Right kidney (tissue), 1 donor: ENCODE measurements around the gene ACOXL.

Experiments used
- DNase-seq: peaks from one replicate; pipeline ENCODE4 v3.0.0-alpha.2; 2016

The ACOXL gene

GRCh38 chr2:110978148-110978547 is 245.8 kb downstream of the ACOXL start:
- DNase-seq = no peak

- DNase-seq = no peak
Observed at GRCh38 chr2:110978756-110979470, 246.5 kb downstream of the ACOXL start.

GRCh38 chr2:110979471-110980338 is 247.3 kb downstream of the ACOXL start:
- DNase-seq = no peak

DNA sequence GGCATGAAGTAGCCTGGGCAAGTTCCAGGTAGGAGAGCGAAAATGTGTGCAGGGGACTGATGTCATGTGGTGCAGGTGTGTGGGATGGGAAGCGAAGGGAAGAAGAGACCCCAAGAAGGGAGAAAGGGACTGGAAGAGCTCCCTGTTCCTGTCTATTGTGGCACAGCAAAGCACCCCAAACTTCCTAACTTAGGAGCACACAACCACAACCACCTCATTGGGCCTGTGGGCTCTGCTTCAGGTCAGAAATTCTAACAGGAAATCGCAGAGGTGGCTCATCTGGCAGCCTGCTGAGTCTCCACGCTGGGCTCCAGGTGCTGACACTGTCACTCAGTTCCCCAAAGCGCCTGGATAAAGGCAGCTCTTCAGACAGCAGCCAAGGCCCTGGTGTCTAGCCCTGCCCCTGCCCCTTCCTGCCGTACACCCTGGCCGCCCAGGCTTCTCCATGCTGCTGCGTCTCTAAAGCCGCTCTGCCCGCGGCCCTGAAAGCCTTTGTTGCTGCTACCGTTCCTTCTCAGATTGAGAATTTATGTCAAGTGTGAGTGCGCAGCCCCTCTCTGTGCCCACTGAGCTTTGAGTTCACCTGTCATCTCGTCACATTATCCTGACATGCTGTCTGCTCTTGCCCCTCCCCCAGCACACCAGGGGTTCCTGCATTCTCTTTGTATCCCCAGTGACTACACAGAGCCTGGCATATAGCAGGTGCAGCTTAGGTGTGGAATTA is 248.1 kb downstream of the ACOXL start:
- DNase-seq = no peak

DNA sequence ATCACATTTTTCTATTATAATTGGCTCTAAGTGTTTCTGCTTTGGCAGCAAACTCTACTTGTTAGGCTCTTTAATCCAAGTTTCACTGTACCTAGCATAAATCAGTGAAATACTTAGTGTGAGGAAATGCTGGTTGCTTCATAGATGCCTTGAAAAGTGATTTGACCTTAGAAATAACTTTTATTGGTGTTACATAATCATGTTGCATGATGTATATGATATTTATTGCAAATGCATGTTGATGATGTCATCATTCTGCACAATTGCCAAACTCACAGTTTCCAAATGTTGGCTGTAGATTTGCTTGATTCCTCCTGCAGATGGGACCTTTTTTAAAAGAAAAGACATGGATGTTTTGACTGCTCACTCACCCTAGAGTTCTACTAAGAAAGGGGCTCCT is 250.8 kb downstream of the ACOXL start:
- DNase-seq = no peak

DNA sequence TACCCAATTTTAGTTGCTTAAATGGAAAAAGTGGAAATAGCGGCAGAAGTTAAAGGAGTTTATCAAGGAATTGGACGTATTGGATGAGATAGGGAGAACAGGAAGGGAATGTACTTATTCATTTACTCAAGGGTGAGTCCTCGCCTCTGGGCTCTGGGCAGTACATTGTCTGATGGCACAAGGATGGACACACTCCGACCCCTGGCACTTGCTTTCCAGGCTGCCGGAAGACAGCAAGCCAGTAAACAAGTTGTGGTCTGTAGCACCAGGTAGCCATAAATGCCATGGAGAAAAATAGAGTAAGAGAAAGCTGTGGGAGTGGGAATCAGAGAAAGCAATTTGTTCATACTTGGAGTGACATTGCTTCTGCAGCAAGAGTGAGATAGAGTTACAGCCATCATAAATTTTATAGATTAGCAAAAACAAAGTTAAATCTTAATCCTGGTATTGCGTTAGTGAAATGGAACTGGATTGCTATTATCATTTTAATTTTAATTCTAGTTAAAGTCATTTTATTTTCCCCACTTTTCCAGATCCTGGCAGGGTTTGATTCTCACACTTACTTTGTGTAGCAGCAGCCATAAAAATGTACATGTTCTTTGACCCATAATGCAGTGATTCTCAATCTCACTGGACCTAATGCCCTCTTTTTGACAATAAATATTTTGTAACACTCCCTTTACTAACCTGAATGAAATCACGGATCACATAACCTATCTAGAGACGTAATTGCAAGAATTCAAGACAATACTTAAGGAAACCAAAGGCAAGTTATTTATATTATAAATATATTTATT is 252.5 kb downstream of the ACOXL start:
- DNase-seq = no peak

DNA sequence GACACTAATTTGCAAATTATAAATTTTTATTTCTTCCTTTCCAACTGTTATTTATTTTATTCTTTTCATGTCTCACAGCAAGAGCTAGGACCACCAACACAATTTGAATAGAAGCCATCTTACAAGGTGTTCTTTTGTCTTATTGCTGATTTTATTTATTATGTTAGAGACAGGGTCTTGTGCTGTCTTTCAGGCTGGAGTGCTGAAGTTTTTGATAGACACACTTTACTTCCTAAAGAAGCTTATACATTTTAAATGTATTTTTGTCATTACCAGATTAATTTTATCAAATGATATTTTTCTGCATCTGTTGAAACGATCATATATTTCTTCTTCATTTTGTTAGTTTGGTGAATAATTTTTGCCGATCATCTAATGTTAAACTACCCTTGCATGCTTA is 258.1 kb downstream of the ACOXL start:
- DNase-seq = no peak

DNA sequence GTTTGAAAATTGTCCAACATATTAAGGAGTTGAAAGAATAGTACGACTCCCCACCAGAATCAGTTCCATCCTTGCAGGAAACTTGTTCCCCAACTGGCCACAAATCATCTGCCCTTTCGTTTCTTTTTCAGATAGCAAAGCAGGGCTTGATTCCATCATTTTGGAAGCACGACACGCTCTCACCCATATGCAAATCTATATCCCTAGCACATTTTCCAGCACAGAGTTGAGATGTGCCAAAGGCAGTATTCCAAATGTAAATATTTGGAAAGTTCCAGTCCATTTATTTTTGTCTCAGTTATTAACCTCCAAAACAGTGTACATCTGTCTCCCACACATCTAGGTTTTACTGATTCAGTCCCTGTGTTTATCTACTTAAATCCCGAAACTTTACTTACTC is 259.5 kb downstream of the ACOXL start:
- DNase-seq = peak; percentile 26

- no peak for DNase-seq
Observed at GRCh38 chr2:110992886-110993285, 260.5 kb downstream of the ACOXL start.

- no peak for DNase-seq
Observed at GRCh38 chr2:110993557-110994231, 261.3 kb downstream of the ACOXL start.

- DNase-seq = no peak
Observed at GRCh38 chr2:110994250-110994961, 262.0 kb downstream of the ACOXL start.

- no peak for DNase-seq
Observed at GRCh38 chr2:110995911-110996310, 263.5 kb downstream of the ACOXL start.

DNA sequence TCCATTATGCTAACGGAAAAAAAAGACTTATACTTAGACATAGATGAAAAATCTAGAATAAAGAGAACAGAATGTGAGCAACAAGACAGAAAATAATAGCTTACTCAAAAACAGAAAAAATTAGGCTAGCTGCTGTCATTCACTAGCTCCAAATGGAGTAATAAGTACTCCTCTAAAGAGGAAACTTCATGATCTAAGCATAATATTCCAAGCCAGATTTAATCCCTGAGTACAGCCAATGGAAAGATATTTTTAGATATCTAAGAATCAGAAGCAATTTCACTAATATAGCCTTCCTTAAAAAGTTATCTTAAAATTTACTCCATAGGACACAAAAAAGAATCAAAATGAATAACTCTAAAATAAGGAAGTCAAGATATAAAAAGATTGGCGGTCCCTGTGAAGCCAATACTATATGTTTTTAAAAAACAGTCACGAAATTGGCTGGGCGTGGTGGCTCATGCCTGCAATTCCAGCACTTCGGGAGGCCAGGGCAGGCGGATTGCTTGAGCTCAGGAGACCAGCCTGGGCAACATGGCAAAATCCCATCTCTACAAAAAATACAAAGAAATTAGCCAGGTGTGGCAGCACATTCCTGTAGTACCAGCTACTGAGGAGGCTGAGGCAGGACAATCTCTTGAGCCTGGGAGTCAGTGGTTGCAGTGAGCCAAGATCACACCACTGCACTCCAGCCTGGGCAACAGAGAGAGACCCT is 265.1 kb downstream of the ACOXL start:
- no peak for DNase-seq

DNA sequence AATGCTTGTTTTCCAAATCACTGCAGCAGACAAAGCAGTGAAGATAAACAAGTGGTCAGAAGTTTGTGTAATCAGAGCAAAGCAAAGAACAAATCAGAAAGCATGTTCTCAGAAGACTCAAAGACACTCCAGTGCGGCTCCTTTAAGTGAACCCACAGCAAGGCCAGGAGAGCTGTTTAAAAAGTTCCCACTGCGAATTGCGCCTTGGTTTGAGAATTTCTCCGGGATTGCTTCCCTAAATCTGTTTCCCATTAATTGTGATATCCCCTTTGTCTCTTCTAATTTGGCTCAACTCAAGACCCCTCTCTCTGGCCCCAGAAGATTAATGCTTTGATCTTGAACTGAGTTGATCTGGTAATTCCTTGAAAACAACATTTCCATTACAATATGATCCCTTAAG is 265.9 kb downstream of the ACOXL start:
- DNase-seq = no peak

- DNase-seq = no peak
Observed at GRCh38 chr2:110999626-111000025, 267.3 kb downstream of the ACOXL start.

GRCh38 chr2:111005307-111005706 is 272.9 kb downstream of the ACOXL start:
- no peak for DNase-seq

DNA sequence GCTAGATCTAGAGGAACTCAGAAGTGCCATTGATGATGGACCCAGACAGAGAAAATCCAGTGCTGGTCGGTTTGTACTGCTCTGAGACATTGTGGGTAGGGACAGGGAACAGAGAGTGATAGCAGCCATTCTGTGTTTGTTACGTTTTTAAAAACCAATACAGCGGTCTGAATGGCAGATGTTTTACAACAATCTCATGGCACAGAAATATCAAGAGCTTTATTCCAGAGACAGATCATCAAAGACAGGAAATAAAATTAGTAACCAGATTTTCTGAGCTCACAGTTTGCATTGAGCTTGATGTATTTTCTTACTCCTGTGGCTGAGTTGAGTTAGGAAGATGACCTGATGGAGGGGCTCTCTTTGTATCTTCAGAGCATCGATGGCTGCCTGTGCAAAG is 273.4 kb downstream of the ACOXL start:
- no peak for DNase-seq

DNA sequence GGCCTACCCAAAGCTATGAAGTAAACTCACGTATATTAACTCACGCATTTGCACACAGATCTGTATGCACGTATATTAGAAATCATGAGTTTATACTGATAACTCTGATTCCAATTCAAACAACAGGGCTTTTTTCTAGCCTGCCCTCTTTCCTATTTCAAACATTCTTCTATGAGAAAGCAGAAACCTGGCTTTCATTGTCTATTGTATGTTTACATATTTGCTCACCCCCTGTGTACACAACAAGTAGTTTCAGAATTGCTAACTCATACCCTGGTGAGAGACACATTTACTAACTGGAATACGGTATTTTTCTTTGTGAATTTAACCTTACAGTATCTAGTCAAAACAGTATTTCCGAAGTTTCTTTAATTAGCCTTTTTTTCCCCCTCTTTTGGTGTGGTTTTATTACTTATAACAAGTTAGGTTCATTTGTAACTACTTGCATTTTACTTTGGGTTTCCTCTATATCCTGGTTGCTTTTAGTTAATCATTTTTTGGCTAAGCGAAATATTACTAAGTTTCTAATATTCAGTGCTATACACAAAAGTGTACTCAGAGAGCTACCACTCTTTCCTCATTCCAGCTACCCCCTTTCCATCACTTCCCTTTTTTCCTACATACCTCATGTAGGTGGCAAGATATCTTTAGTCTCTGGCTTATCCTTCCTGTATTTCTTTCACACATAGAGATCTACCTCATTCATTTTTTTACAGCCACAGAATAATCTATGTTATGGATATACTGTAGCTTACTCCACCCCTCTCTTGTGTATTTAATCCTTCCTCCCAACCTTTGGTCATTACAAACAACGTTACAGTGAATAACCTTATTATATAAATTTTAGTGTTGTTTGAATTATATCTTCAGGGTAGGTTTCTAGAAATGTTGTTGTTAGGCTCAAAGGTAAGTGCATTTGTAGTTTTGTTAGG is 275.6 kb downstream of the ACOXL start:
- DNase-seq = no peak

DNA sequence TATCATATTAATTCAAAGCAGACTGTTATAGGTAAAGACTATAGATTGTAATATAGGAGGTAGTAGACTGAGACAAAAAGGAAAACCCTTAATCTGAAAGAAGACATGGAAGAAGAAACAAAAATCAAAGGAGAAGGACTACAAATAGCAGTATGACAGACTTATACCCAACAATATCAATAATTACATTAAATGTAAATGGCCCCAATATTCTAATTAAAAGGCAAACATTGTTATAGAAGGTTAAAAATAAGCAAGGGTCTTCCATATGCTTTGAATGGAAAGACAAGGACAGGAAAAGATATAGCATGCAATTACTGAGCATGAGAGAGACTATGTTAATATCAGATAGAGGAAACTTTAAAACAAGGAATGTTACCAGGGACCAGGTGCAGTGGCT is 278.8 kb downstream of the ACOXL start:
- DNase-seq = no peak
